ENCODE data around the gene CCDC201.
"Not testable (repeated sequence)": the region's sequence is repeated elsewhere in the genome, so short reads cannot be mapped to it uniquely, and the experiment has no call there.

DNA sequence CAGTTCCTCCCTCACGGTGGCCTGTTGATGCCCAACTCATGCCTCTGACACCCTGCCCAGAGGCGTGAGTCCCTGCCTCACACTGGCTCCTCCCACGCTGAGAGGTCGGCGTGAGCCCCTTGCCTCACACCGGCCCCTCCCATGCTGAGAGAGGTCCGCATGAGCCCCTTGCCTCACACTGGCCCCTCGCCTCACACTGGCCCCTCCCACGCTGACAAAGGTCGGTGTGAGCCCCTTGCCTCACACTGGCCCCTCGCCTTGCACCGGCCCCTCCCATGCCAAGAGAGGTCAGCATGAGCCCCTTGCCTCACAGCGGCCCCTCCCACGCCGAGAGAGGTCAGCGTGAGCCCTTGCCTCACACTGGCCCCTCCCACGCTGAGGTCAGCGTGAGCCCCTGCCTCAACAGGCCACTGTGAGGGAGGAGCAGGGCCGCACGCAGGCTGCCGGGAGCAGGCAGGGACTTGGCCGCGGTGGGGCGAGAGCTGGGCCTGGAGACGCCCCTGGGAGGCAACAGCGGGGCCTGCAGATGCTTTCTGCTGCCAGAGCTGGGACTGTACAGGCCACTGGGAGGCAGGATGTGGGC, 61.1 kb downstream of the CCDC201 start:
- not testable (repeated sequence) for TF ChIP-seq EZH2 (IDR thresholded peaks at IDR 0.05); POLR2AphosphoS5 (IDR thresholded peaks at IDR 0.05; ENCODE audit: borderline replicate concordance, low read depth, low read length)
